ENCODE data around the gene EGLN3. TPM values are rescaled to one million over a fixed set of nuclear protein-coding genes. Genes with fewer than 3 reads are reported as not detected.

Gene EGLN3
- total and polyA plus RNA-seq, 2 of the 13 experiments (the other 11 are each of a cell fraction or from before 2014, with no cell fraction given), result 0.18 to 27.3 TPM

DNA sequence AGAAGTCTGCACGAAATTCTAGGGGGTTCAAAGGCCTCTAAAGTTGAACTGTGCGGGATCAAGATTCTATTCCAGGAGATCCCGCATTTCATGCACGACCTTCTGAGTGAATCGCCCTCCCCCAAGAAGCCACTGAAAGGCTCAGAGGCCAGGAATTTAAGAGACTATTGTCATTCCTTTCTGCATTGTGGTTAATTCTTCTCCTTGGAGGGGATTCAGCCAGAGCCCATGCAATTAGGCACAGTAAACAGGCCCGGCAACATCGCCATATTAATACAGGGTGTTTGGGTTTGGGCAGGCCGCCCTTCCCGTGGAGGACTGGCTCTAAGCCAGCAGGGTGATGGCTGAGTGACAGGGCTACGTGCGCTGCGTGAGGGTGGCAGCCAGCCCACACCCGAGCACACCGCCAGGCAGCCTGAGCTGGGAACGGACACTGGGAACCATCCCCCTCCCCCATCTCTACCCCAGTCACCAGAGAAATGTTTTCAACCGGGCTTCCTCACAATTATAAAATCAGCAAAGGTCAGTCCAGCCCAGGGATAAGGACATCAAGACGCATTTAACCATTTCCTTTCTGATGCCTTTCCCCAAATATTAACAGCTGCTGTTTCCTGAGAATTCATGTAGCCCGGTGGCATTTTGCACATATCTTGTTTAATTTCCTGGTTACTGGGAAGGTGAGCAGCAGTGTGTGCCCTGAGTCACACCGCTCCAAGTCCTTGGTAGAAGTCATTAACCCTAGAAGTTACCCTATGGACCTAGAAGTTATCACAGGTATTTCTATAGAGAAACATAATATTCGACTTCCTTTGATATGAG lies 12.5 kb downstream of the EGLN3 start (continued):
- TF ChIP-seq ZNF574 (CRISPR knock-in tag; IDR thresholded peaks at IDR 0.05) (0 out of 2 replicates have a peak, but pooled peaks have one; percentile 36), ZSCAN9 (CRISPR knock-in tag; IDR thresholded peaks at IDR 0.05; ENCODE audit: borderline replicate concordance) (no peak)

- intact Hi-C loops (cut with micrococcal nuclease; ENCODE audit: unreplicated experiment), result no loop called here
- in situ Hi-C loops (cut with HindIII; ENCODE audit: extremely low pct_ligation_motif_present, low pct_unique_long_range_greater_than_20kb), result no loop called here
- no peak for TF ChIP-seq ELF4 (CRISPR knock-in tag; IDR thresholded peaks at IDR 0.05; ENCODE audit: borderline replicate concordance)
- TF ChIP-seq NR0B2 (CRISPR knock-in tag; IDR thresholded peaks at IDR 0.05), result no peak
- TF ChIP-seq, protein P1, sequence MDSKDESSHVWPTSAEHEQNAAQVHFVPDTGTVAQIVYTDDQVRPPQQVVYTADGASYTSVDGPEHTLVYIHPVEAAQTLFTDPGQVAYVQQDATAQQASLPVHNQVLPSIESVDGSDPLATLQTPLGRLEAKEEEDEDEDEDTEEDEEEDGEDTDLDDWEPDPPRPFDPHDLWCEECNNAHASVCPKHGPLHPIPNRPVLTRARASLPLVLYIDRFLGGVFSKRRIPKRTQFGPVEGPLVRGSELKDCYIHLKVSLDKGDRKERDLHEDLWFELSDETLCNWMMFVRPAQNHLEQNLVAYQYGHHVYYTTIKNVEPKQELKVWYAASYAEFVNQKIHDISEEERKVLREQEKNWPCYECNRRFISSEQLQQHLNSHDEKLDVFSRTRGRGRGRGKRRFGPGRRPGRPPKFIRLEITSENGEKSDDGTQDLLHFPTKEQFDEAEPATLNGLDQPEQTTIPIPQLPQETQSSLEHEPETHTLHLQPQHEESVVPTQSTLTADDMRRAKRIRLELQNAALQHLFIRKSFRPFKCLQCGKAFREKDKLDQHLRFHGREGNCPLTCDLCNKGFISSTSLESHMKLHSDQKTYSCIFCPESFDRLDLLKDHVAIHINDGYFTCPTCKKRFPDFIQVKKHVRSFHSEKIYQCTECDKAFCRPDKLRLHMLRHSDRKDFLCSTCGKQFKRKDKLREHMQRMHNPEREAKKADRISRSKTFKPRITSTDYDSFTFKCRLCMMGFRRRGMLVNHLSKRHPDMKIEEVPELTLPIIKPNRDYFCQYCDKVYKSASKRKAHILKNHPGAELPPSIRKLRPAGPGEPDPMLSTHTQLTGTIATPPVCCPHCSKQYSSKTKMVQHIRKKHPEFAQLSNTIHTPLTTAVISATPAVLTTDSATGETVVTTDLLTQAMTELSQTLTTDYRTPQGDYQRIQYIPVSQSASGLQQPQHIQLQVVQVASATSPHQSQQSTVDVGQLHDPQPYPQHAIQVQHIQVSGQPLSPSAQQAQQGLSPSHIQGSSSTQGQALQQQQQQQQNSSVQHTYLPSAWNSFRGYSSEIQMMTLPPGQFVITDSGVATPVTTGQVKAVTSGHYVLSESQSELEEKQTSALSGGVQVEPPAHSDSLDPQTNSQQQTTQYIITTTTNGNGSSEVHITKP (CRISPR knock-in tag; IDR thresholded peaks at IDR 0.05; ENCODE audit: low read depth), result no peak
- TF ChIP-seq ZNF589 (CRISPR knock-in tag; conservative IDR thresholded peaks at IDR 0.05), result no peak
- no peak for TF ChIP-seq GPBP1L1 (CRISPR knock-in tag; IDR thresholded peaks at IDR 0.05)
Measured at GRCh38 chr14:33936391-33936790, 14.5 kb downstream of the EGLN3 start.

More at GRCh38 chr14:33936391-33936790, 14.5 kb downstream of the EGLN3 start:
- Histone ChIP-seq H3K27me3 (ENCODE audit: control insufficient read depth in 1 of 2, insufficient read depth in 2 of 2, low read length in 2 of 2) (no peaks in the 10 kb centered on the region), H3K4me1 (ENCODE audit: insufficient read depth, low read length) (peaks cover 39% of the 10 kb centered on the region), H3K4me2 (ENCODE audit: low read depth, low read length) (no peak overlapping the region), H3K36me3 (replicated peaks in 1 of 2; ENCODE audit: control insufficient read depth in 1 of 2, insufficient read depth in 2 of 2, low read length in 2 of 2) (no peaks in the 10 kb centered on the region), H4K20me1 (ENCODE audit: insufficient read depth, low read length) (no peaks in the 10 kb centered on the region; the same call in 1 of the 2 replicates), H2AFZ (ENCODE audit: low read length) (no peak overlapping the region), H3K79me2 (ENCODE audit: insufficient read depth, low read length) (peaks cover 6% of the 10 kb centered on the region), H3K9ac (ENCODE audit: insufficient read depth, low read depth, low read length) (no peak overlapping the region), H3K9me3 (ENCODE audit: low read length) (no peaks in the 10 kb centered on the region), H3K4me3 (replicated peaks in 1 of 3; ENCODE audit: insufficient read depth in 1 of 3, low read depth in 2 of 3, low read length in 3 of 3) (no peak overlapping the region), H3K27ac (ENCODE audit: extremely low read length, insufficient read depth, low read length) (no peak overlapping the region)
- no peak for ATAC-seq
- WGBS (ENCODE audit: low lambda C conversion rate), result 28% methylated on average over 2 of the region's 2 CpGs
- DNase-seq (ENCODE audit: low spot score), result no peak
- POLR2A ChIA-PET, result no interaction called here
- CTCF ChIA-PET (ENCODE audit: low intra/inter-chr PET ratio, low total read pairs), result no interaction called here
- no TSS peak for BruUV-seq (replicated peaks)
- no peak for FAIRE-seq
